Measurements from ENCODE around the gene PDE4B.

The PDE4B gene

DNA sequence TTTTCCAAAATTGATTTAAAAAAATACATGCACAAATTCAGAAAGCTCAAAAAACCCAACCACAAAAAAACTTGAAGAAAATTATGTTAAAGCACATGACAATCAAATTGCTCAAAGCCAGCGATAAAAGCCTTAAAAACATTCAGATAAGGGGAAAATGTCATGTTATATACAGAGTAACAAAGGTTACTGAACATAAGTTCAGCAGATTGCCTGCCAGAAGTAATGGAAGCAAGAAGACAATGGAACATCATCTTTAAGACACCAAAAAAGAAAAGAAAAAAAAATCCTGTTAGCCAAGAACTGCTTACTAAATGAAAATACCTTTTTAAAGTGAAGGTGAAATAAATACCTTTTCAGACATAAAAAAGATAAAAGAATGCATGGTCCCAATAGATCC is 594.0 kb downstream of the PDE4B start:
- in situ Hi-C loops (cut with HindIII; ENCODE audit: low sequenced_read_pairs): no loop called here
- TF ChIP-seq, protein P1, sequence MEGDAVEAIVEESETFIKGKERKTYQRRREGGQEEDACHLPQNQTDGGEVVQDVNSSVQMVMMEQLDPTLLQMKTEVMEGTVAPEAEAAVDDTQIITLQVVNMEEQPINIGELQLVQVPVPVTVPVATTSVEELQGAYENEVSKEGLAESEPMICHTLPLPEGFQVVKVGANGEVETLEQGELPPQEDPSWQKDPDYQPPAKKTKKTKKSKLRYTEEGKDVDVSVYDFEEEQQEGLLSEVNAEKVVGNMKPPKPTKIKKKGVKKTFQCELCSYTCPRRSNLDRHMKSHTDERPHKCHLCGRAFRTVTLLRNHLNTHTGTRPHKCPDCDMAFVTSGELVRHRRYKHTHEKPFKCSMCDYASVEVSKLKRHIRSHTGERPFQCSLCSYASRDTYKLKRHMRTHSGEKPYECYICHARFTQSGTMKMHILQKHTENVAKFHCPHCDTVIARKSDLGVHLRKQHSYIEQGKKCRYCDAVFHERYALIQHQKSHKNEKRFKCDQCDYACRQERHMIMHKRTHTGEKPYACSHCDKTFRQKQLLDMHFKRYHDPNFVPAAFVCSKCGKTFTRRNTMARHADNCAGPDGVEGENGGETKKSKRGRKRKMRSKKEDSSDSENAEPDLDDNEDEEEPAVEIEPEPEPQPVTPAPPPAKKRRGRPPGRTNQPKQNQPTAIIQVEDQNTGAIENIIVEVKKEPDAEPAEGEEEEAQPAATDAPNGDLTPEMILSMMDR (IDR thresholded peaks at IDR 0.05; ENCODE audit: low read depth, low read length): no peak
- DNase-seq (ENCODE audit: low read depth, low spot score): peak; percentile 29
- H3K4me3 ChIP-seq (ENCODE audit: low read depth, low read length): no peak overlapping the region

DNA sequence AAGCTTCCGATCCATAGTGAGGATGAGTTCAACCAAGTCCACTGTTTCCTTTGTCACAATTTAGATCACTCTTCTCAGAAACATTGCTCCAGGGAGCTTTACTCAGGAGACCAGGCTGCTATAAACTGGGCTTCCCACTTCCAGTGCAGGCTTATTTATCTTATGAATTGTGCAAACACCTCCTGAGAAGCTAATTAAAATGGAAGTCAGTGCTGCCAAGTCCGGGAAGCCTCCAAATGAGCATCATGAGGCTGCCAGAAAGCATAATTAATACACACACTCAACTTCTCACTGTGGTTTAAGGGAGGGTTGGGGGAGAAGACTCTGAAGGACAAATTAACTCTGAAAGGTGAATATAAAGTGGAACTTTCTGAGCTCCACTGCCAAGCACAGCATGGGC is 596.2 kb downstream of the PDE4B start:
- in situ Hi-C loops (cut with HindIII; ENCODE audit: low sequenced_read_pairs): no loop called here
- TF ChIP-seq, protein P1 (IDR thresholded peaks at IDR 0.05; ENCODE audit: low read depth, low read length): no peak
- DNase-seq (ENCODE audit: low read depth, low spot score): no peak
- no peak overlapping the region for H3K4me3 ChIP-seq (ENCODE audit: low read depth, low read length)

DNA sequence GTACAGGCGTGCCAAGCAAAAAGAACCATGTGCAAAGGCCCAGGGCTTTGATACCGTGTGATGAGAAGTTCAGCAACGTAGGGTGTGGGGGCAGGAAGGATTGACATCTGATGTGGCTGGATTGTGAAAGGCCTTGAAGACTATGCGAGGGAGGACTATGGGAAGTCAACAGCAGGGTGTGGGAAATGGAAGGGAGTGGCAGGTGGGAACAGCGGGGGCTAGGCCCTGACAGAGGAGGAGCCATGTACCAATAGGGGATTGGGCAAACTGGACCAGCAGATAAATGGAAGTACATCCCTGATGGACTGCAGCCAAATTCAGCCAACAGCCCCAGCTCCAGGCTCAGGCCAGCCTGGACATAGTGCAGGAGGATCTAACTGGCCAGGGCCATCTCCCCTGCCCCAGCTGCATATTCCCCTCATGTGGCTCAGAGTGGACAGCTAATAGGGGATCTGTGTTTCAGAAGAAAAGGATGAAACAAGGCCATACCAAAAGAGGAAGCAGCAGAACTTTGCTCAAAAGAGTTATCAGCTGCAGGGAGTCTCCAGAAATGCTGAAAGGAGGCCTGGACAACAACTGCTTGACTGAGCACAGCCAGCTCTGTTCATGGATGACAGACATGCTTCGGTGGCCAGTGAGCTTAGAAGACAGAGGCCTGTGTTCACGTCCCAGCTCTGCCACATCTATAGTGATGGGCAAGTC is 601.0 kb downstream of the PDE4B start:
- in situ Hi-C loops (cut with HindIII; ENCODE audit: low sequenced_read_pairs): no loop called here
- TF ChIP-seq, protein P1 (IDR thresholded peaks at IDR 0.05; ENCODE audit: low read depth, low read length): no peak
- no peak for DNase-seq (ENCODE audit: low read depth, low spot score)
- H3K4me3 ChIP-seq (ENCODE audit: low read depth, low read length): no peak overlapping the region

DNA sequence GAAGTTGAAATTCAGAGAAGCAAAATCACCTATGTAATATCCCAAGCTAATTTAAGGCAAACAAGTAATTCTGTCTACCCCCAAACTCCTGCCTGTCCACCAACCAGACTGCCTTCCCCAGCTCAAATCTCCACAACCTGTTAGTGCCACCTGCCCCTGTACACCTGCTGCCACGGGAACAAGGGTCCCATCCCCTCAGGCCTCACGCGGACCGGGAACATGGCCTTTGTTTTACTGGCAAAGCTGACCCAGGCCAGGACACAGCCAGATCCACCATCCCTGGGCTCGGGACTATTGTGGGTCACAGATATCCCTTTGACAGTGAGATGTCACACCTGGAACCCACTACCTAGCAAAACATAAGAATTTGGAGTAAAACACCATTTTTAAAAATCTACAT is 601.9 kb downstream of the PDE4B start:
- no peak overlapping the region for H3K4me3 ChIP-seq (ENCODE audit: low read depth, low read length)
- no peak for DNase-seq (ENCODE audit: low read depth, low spot score)
- TF ChIP-seq, protein P1 (IDR thresholded peaks at IDR 0.05; ENCODE audit: low read depth, low read length): no peak
- in situ Hi-C loops (cut with HindIII; ENCODE audit: low sequenced_read_pairs): no loop called here

DNA sequence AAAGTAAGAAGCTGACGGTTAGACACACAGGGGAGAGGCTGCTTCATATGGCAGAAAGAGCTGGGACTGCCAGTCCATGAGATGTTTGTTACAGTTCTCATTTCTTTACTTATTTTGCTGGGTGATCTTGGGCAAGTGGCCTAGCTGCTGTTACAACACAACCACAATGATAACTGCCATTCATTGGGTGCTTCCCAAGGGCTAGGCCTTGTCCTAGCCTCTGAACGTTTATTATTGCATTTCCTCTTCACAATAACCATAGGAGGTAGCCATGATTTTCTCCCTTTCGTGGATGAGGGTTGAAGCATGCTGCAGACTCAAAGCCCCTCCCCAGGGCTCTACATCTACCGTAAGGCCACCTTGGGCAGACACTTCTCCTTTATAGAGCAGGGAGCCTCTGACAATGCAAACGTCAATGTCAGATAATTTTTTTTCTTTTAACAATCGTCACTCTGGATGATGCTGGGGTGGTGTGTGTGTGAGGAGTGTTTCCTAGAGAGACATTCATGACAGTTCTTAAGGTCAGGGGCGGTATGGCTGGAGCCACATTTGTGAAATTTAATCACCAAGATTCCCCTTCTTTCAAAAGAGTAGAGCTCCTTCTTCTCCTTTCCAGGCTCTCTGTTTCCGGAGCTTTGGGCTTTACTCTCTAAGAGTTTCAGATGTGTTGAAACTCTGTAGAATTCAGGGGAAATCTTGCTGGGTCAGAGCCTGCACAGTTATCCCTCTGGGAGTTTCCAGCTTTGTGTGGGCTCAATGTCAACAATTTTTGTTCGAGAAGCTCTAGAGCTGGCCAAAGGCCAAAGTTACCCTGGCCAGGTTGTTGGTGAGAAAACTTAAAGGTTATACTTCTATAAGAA is 602.7 kb downstream of the PDE4B start:
- TF ChIP-seq, protein P1 (IDR thresholded peaks at IDR 0.05; ENCODE audit: low read depth, low read length): no peak
- in situ Hi-C loops (cut with HindIII; ENCODE audit: low sequenced_read_pairs): no loop called here
- no peak overlapping the region for H3K4me3 ChIP-seq (ENCODE audit: low read depth, low read length)
- DNase-seq (ENCODE audit: low read depth, low spot score): no peak

DNA sequence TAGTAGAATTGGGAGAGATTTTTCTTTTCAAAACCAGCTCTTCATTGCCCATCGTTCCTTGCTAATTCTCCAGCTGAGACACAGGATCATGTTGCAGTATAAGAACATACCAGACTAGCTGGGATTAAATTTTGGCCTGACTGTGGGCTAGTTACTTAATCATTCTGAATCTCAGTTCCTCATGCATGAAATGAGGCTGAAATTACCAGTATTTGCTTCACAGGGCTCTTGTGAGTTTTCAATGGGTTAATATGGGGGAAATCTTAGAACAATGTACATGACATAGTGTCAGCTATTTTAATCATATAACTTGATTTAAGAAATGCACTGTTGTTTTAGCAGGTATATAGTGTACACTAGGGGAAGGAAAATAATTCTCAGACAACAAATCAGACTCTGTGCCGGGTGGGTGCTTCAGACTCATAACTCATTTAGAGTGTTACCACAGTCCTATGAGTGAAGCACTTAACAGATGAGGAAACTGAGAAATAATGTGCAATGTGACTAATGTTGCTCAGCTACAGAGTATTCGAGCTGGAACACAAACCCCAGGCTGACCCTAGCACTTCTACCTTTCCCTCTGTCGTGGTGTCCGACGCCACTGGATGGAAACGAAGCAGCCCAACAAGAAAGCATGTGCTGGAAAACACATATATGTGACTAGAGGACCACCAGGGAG is 603.7 kb downstream of the PDE4B start:
- TF ChIP-seq, protein P1 (IDR thresholded peaks at IDR 0.05; ENCODE audit: low read depth, low read length): no peak
- in situ Hi-C loops (cut with HindIII; ENCODE audit: low sequenced_read_pairs): no loop called here
- no peak for DNase-seq (ENCODE audit: low read depth, low spot score)

More for the DNA sequence above, 603.7 kb downstream of the PDE4B start:
- H3K4me3 ChIP-seq (ENCODE audit: low read depth, low read length): no peak overlapping the region

Measured in astrocyte of the spinal cord (primary cell).